ENCODE measurements around the gene TBC1D2B.

TBC1D2B gene

GRCh38 chr15:78049691-78050440 is 27.6 kb downstream of the TBC1D2B start:
- DNase-seq (ENCODE audit: low spot score in 2 of 2) = no peak
- no peaks in the 10 kb centered on the region for H3K9me3 ChIP-seq
- no peak overlapping the region for H3K4me3 ChIP-seq
- in situ Hi-C loops (cut with MboI; ENCODE audit: low sequenced_read_pairs) = no loop called here
- peaks cover 11% of the 10 kb centered on the region for H3K36me3 ChIP-seq (replicated peaks)
- peaks cover 21% of the 10 kb centered on the region for H3K4me1 ChIP-seq
- H3K27me3 ChIP-seq (ENCODE audit: low read depth) = no peaks in the 10 kb centered on the region

DNA sequence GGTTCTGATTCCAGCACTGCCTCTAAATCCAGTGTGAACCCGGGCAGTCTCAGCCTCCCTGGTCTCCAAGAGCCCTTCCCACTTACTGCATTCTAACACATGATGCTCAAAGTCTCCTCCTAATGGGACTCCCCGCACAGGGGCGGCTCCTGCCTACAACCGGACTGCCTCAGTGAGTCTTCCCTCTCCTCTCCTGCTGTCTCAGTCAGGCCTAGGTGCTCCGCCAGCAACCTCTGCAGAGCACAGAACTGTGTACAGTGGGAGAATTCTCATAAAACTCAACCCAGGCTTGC is 28.9 kb downstream of the TBC1D2B start:
- Histone ChIP-seq H3K36me3 (replicated peaks) (peaks cover 10% of the 10 kb centered on the region), H3K9me3 (no peaks in the 10 kb centered on the region), H3K4me1 (peaks cover 21% of the 10 kb centered on the region), H3K27me3 (ENCODE audit: low read depth) (no peaks in the 10 kb centered on the region), H3K4me3 (no peak overlapping the region)
- in situ Hi-C loops (cut with MboI; ENCODE audit: low sequenced_read_pairs) = no loop called here
- DNase-seq (ENCODE audit: low spot score in 2 of 2) = no peak

DNA sequence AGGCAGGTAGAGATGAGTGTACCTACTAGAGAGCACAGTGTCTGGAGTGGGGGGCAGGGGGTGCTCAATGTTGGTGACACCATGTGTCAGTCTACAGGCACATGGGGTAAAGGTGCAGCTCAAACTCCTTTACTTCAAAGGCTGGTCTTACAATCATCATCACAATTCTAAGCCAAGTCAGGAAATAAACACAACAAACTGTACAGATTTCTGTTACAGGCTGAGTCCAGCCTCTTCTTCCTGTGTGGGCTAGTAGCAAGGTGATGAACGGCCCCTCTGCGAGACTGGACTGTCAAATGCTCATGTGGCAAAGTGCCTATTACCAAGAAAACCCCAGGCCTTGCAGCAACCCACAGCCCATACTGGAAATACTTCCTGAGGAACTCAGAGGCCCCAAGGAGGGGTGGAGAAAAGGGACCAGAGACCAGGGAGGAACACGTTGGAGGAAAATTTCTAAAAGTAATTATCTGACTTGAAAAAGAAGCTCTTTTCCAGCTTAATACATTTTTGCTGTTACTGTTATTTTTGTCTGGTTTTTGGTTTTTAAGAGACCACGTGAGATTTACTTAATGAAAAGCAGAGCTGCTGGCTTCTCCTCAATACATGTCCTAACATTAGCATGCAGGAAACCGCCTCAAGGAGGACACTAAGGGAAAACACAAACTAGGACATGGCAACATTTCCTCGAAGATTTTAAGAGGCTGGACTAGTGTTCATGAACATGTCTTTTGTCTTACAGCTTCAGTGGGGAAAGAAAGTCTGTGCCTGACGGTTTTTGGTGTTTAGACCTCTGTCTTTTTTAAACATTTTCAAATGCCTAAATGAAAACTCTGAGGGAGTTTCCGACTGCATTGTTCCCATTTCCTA is 29.5 kb downstream of the TBC1D2B start:
- Histone ChIP-seq H3K4me3 (no peak overlapping the region), H3K4me1 (peaks cover 21% of the 10 kb centered on the region), H3K36me3 (replicated peaks) (peaks cover 7% of the 10 kb centered on the region; the same call in 1 of the 2 replicates), H3K9me3 (no peaks in the 10 kb centered on the region), H3K27me3 (ENCODE audit: low read depth) (no peaks in the 10 kb centered on the region)
- no peak for DNase-seq (ENCODE audit: low spot score in 2 of 2)
- in situ Hi-C loops (cut with MboI; ENCODE audit: low sequenced_read_pairs) = no loop called here

GRCh38 chr15:78046796-78047341 is 30.6 kb downstream of the TBC1D2B start:
- no peaks in the 10 kb centered on the region for H3K9me3 ChIP-seq
- H3K27me3 ChIP-seq (ENCODE audit: low read depth) = no peaks in the 10 kb centered on the region
- DNase-seq (ENCODE audit: low spot score in 2 of 2) = no peak
- peaks cover 10% of the 10 kb centered on the region; the same call in 1 of the 2 replicates for H3K36me3 ChIP-seq (replicated peaks)
- in situ Hi-C loops (cut with MboI; ENCODE audit: low sequenced_read_pairs) = no loop called here
- no peak overlapping the region for H3K4me3 ChIP-seq
- peaks cover 21% of the 10 kb centered on the region for H3K4me1 ChIP-seq

DNA sequence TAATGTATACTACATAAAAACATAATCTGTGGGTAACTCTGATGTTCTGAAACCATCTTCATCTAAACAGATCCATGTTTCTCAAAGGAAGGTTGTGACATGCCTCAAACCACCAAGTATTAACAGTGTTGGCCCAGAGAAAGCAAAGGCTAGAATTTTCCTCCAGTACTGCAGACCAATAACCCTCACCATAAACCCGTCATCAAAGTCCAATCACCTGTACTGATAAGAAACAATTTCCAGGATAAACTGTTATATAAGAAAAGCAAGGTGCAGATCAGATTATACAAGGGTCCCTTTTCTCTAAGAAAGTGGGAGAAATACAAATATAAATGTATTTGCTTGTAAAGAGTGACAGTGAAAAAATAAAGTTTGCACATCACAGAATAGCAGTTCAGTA is 32.3 kb downstream of the TBC1D2B start:
- in situ Hi-C loops (cut with MboI; ENCODE audit: low sequenced_read_pairs) = no loop called here
- Histone ChIP-seq H3K36me3 (replicated peaks) (peaks cover 10% of the 10 kb centered on the region), H3K27me3 (ENCODE audit: low read depth) (no peaks in the 10 kb centered on the region), H3K4me1 (peaks cover 5% of the 10 kb centered on the region), H3K4me3 (no peak overlapping the region), H3K9me3 (no peaks in the 10 kb centered on the region)
- DNase-seq (ENCODE audit: low spot score in 2 of 2) = no peak

GRCh38 chr15:78044407-78045155 is 32.9 kb downstream of the TBC1D2B start:
- Histone ChIP-seq H3K36me3 (replicated peaks) (peaks cover 10% of the 10 kb centered on the region), H3K27me3 (ENCODE audit: low read depth) (no peaks in the 10 kb centered on the region), H3K9me3 (no peaks in the 10 kb centered on the region), H3K4me3 (no peak overlapping the region), H3K4me1 (no peaks in the 10 kb centered on the region)
- in situ Hi-C loops (cut with MboI; ENCODE audit: low sequenced_read_pairs) = no loop called here
- DNase-seq (ENCODE audit: low spot score in 2 of 2) = no peak

- no peaks in the 10 kb centered on the region for H3K4me1 ChIP-seq
- no peaks in the 10 kb centered on the region for H3K27me3 ChIP-seq (ENCODE audit: low read depth)
- H3K36me3 ChIP-seq (replicated peaks) = peaks cover 10% of the 10 kb centered on the region
- no peak for DNase-seq (ENCODE audit: low spot score in 2 of 2)
- in situ Hi-C loops (cut with MboI; ENCODE audit: low sequenced_read_pairs) = no loop called here
- H3K4me3 ChIP-seq = no peak overlapping the region
- H3K9me3 ChIP-seq = no peaks in the 10 kb centered on the region
These were observed 35.6 kb downstream of the TBC1D2B start for GRCh38 chr15:78041946-78042345.

DNA sequence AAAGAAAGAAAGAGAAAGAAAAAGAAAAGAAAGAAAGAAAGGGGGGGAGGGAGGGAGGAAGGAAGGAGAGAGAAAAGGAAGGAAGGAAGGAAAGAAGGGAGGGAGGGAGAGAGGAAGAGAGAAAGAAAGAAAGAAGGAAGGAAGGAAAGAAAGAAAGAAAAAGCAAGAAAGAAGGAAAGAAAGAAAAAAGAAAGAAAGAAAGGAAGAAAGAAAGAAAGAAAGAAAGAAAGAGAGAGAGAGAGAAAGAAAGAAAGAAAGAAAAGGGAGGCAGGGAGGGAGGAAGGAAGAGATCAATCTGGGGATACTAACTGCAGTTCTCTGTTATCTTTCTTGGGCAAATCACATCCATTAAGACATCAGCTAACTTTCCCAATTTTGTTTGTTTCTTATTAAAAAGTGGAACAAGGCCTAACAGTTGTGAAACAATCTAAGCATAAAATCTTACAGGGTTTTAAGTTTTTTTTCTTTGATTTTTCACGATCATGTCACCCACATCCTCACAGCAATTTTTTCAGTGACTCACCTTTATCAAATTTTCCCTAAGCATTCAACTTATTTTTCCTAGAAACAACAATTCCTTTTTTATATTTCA is 36.8 kb downstream of the TBC1D2B start:
- Histone ChIP-seq H3K27me3 (ENCODE audit: low read depth) (no peaks in the 10 kb centered on the region), H3K36me3 (replicated peaks) (peaks cover 10% of the 10 kb centered on the region), H3K9me3 (no peaks in the 10 kb centered on the region), H3K4me1 (no peaks in the 10 kb centered on the region), H3K4me3 (no peak overlapping the region)
- no peak for DNase-seq (ENCODE audit: low spot score in 2 of 2)
- in situ Hi-C loops (cut with MboI; ENCODE audit: low sequenced_read_pairs) = no loop called here

GRCh38 chr15:78038585-78039247 is 38.8 kb downstream of the TBC1D2B start:
- H3K4me1 ChIP-seq = no peaks in the 10 kb centered on the region
- no peaks in the 10 kb centered on the region for H3K27me3 ChIP-seq (ENCODE audit: low read depth)

GRCh38 chr15:78037779-78038305 is 39.7 kb downstream of the TBC1D2B start:
- no peaks in the 10 kb centered on the region for H3K9me3 ChIP-seq
- no peaks in the 10 kb centered on the region for H3K4me1 ChIP-seq
- H3K36me3 ChIP-seq (replicated peaks) = peaks cover 4% of the 10 kb centered on the region
- H3K4me3 ChIP-seq = no peak overlapping the region
- in situ Hi-C loops (cut with MboI; ENCODE audit: low sequenced_read_pairs) = no loop called here
- no peak for DNase-seq (ENCODE audit: low spot score in 2 of 2)
- no peaks in the 10 kb centered on the region for H3K27me3 ChIP-seq (ENCODE audit: low read depth)

More at GRCh38 chr15:78038585-78039247, 38.8 kb downstream of the TBC1D2B start:
- Histone ChIP-seq H3K9me3 (no peaks in the 10 kb centered on the region), H3K36me3 (replicated peaks) (peaks cover 4% of the 10 kb centered on the region), H3K4me3 (no peak overlapping the region)
- DNase-seq (ENCODE audit: low spot score in 2 of 2) = no peak
- in situ Hi-C loops (cut with MboI; ENCODE audit: low sequenced_read_pairs) = no loop called here

DNA sequence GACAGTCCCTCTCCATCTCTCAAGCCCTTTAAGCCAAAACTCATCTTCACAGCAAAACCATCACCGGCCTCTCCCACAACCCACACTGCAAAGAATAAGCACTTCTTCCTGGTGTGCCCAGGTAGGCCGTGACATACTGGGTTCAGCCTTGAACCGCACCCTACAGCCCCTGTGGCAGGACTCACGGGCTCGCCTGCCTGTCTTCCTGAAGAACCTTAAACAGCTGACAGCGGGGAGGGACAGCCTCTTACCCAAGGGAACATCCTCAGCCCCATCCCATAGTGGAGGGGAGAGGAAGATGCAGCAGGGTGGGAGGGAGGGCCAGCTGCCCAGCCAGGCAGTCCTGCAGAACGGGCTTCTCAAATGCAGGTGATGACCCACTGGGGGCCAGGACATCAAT is 40.2 kb downstream of the TBC1D2B start:
- no peak for DNase-seq (ENCODE audit: low spot score in 2 of 2)
- H3K4me1 ChIP-seq = no peaks in the 10 kb centered on the region
- no peaks in the 10 kb centered on the region for H3K9me3 ChIP-seq
- peaks cover 4% of the 10 kb centered on the region for H3K36me3 ChIP-seq (replicated peaks)
- H3K27me3 ChIP-seq (ENCODE audit: low read depth) = no peaks in the 10 kb centered on the region
- no peak overlapping the region for H3K4me3 ChIP-seq
- in situ Hi-C loops (cut with MboI; ENCODE audit: low sequenced_read_pairs) = no loop called here

- in situ Hi-C loops (cut with MboI; ENCODE audit: low sequenced_read_pairs) = no loop called here
- Histone ChIP-seq H3K36me3 (replicated peaks) (no peaks in the 10 kb centered on the region; the same call in 1 of the 2 replicates), H3K9me3 (no peaks in the 10 kb centered on the region), H3K4me1 (no peaks in the 10 kb centered on the region), H3K27me3 (ENCODE audit: low read depth) (no peaks in the 10 kb centered on the region), H3K4me3 (no peak overlapping the region)
- no peak for DNase-seq (ENCODE audit: low spot score in 2 of 2)
These were observed 41.5 kb downstream of the TBC1D2B start for GRCh38 chr15:78035861-78036476.
